ENCODE measurements around the gene GSTA3.

GSTA3 gene

DNA sequence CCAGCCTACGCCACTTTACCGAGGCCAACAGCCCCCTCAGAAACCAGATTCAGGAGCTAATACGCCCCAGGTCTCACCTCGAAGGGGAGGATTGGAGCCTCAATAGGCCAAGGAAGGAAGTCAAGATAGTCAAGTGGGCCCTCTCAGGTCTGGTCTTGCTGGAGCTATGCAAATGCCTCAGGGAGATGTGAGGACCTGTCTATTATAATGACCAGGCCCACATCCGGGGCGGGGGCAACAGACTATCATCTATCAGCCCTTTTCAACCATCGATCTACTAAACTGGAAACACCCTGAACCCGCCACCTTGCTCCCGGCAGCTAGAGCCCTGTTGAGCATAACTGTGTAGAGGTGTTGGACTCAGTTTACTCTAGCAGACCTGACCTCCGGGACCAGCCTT lies 12.7 kb upstream of the GSTA3 start:
- no peak for TF ChIP-seq FOXP2 (optimal IDR thresholded peaks at IDR 0.05; ENCODE audit: borderline replicate concordance, extremely low read depth, extremely low read length, insufficient read depth)
- no peak for TF ChIP-seq TAF1 (IDR thresholded peaks at IDR 0.05; ENCODE audit: borderline replicate concordance, insufficient read depth, low read length)
- no peak for TF ChIP-seq REST (IDR thresholded peaks at IDR 0.05; ENCODE audit: insufficient read depth in 1 of 2, low read depth in 2 of 2, low read length in 2 of 2)
- no peak for TF ChIP-seq POLR2AphosphoS5 (IDR thresholded peaks at IDR 0.05; ENCODE audit: low read depth, low read length)
- TF ChIP-seq SIN3A (IDR thresholded peaks at IDR 0.05; ENCODE audit: borderline replicate concordance, insufficient read depth, low read length) = no peak

DNA sequence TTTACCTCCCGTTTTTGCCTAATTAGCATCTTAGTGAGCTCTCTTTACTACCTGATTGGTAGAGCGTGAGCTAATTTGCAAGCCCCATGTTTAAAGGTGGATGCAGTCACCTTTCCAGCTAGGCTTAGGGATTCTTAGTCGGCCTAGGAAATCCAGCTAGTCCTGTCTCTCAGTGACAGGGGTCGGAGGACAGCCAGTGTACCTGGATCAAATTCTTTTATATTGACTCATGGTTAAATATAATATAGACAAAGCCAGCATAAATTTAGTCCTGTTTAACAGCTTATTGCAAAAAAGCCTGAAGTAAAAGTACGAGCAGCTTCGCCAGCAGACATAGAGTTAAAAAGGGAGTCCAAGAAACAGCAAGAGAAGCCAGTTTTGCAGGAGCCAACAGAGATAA lies 12.2 kb upstream of the GSTA3 start:
- no peak for TF ChIP-seq SIN3A (IDR thresholded peaks at IDR 0.05; ENCODE audit: borderline replicate concordance, insufficient read depth, low read length)
- no peak for TF ChIP-seq TAF1 (IDR thresholded peaks at IDR 0.05; ENCODE audit: borderline replicate concordance, insufficient read depth, low read length)
- TF ChIP-seq POLR2AphosphoS5 (IDR thresholded peaks at IDR 0.05; ENCODE audit: low read depth, low read length) = no peak
- no peak for TF ChIP-seq REST (IDR thresholded peaks at IDR 0.05; ENCODE audit: insufficient read depth in 1 of 2, low read depth in 2 of 2, low read length in 2 of 2)
- TF ChIP-seq FOXP2 (optimal IDR thresholded peaks at IDR 0.05; ENCODE audit: borderline replicate concordance, extremely low read depth, extremely low read length, insufficient read depth) = no peak

GRCh38 chr6:52914516-52914915 lies 5.0 kb upstream of the GSTA3 start:
- TF ChIP-seq REST (IDR thresholded peaks at IDR 0.05; ENCODE audit: insufficient read depth in 1 of 2, low read depth in 2 of 2, low read length in 2 of 2) = no peak
- TF ChIP-seq POLR2AphosphoS5 (IDR thresholded peaks at IDR 0.05; ENCODE audit: low read depth, low read length) = no peak
- TF ChIP-seq FOXP2 (optimal IDR thresholded peaks at IDR 0.05; ENCODE audit: borderline replicate concordance, extremely low read depth, extremely low read length, insufficient read depth) = no peak
- no peak for TF ChIP-seq SIN3A (IDR thresholded peaks at IDR 0.05; ENCODE audit: borderline replicate concordance, insufficient read depth, low read length)
- no peak for TF ChIP-seq TAF1 (IDR thresholded peaks at IDR 0.05; ENCODE audit: borderline replicate concordance, insufficient read depth, low read length)

DNA sequence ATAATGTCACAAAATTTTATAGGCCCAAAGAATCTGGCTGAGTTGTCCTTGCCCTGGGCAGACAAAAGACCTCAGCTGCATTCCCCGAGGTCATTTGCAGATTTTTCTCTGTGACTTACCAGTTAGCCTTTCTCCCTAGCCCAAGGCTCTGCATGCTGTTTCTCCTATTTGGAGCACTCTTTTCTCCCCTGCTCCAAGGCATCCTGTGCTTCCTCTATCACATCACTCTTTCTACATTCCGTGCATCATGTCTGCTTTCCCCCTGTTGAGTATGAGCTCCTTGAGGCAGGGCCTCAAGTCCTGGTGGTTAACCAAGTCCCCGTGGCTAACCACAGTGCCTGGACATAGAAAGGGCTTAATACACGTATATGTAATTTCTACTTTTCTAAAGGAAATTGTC lies 593 bp upstream of the GSTA3 start:
- TF ChIP-seq SIN3A (IDR thresholded peaks at IDR 0.05; ENCODE audit: borderline replicate concordance, insufficient read depth, low read length) (no peak), TAF1 (IDR thresholded peaks at IDR 0.05; ENCODE audit: borderline replicate concordance, insufficient read depth, low read length) (no peak), REST (IDR thresholded peaks at IDR 0.05; ENCODE audit: insufficient read depth in 1 of 2, low read depth in 2 of 2, low read length in 2 of 2) (no peak), FOXP2 (optimal IDR thresholded peaks at IDR 0.05; ENCODE audit: borderline replicate concordance, extremely low read depth, extremely low read length, insufficient read depth) (no peak), POLR2AphosphoS5 (IDR thresholded peaks at IDR 0.05; ENCODE audit: low read depth, low read length) (no peak)

DNA sequence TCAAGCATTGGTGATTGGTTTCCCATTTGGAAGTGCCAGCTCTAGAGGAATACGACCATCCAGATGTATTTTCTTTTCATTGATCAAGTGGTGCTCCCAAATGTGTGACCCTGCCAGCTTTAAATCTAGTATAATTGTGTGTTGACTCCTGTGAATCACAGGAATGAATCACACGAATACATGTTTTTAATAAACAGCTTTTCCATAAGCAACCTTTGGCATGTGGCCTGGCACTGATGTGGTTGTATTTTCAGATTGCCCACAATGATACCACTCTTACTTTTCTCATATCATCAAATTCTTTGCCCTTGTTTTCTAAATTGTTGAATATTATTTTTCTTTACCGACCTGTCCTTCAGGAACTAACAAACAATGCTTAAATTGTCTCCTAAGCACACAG lies 367 bp downstream of the GSTA3 start:
- TF ChIP-seq POLR2AphosphoS5 (IDR thresholded peaks at IDR 0.05; ENCODE audit: low read depth, low read length) (no peak), FOXP2 (optimal IDR thresholded peaks at IDR 0.05; ENCODE audit: borderline replicate concordance, extremely low read depth, extremely low read length, insufficient read depth) (no peak), REST (IDR thresholded peaks at IDR 0.05; ENCODE audit: insufficient read depth in 1 of 2, low read depth in 2 of 2, low read length in 2 of 2) (no peak), SIN3A (IDR thresholded peaks at IDR 0.05; ENCODE audit: borderline replicate concordance, insufficient read depth, low read length) (no peak), TAF1 (IDR thresholded peaks at IDR 0.05; ENCODE audit: borderline replicate concordance, insufficient read depth, low read length) (no peak)

All from PFSK-1 (cell line).